Measurements from ENCODE around the gene COL16A1. TPM values are rescaled to one million over a fixed set of nuclear protein-coding genes. Genes with fewer than 3 reads are reported as not detected.

Gene COL16A1
- total and polyA plus RNA-seq, 2 of the 13 experiments (the other 11 are each of a cell fraction or from before 2014, with no cell fraction given), result 4.3 to 12.2 TPM

DNA sequence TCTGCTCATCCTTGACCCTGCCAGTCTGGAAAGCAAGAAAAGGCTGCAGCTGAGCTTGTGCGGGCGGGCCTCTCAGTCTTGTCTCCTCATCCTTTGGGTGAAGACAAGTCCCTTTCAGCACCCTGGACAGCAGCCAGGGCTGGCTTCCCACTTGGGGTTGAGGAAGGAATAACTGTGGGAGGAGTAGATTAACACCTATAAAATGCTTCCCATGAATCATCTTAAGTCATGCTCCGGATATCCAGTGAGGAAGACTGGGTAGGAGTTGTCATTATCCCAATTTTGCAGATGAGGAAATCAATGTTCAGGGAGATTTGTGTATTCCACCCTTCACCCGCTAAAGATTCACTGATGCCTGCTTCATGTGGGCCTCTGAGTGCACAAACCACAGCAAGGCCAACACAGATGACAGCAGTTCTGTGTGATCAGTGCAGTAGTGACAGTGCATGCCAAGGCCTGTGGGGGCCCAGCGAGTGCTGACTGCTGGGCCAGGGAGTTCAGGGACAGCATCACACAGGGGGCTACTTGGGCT is 20.1 kb upstream of the COL16A1 start (continued):
- TF ChIP-seq, protein P1, sequence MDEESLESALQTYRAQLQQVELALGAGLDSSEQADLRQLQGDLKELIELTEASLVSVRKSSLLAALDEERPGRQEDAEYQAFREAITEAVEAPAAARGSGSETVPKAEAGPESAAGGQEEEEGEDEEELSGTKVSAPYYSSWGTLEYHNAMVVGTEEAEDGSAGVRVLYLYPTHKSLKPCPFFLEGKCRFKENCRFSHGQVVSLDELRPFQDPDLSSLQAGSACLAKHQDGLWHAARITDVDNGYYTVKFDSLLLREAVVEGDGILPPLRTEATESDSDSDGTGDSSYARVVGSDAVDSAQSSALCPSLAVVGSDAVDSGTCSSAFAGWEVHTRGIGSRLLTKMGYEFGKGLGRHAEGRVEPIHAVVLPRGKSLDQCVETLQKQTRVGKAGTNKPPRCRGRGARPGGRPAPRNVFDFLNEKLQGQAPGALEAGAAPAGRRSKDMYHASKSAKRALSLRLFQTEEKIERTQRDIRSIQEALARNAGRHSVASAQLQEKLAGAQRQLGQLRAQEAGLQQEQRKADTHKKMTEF (CRISPR knock-in tag; IDR thresholded peaks at IDR 0.05), result no peak; the same call in 1 of the 2 replicates
- peak; percentile 98 for TF ChIP-seq EHMT2 (IDR thresholded peaks at IDR 0.05; ENCODE audit: borderline replicate concordance, low read depth, low read length)
- TF ChIP-seq, protein P2, sequence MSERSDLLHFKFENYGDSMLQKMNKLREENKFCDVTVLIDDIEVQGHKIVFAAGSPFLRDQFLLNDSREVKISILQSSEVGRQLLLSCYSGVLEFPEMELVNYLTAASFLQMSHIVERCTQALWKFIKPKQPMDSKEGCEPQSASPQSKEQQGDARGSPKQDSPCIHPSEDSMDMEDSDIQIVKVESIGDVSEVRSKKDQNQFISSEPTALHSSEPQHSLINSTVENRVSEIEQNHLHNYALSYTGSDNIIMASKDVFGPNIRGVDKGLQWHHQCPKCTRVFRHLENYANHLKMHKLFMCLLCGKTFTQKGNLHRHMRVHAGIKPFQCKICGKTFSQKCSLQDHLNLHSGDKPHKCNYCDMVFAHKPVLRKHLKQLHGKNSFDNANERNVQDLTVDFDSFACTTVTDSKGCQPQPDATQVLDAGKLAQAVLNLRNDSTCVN (CRISPR knock-in tag; IDR thresholded peaks at IDR 0.05; ENCODE audit: borderline replicate concordance), result peak; percentile 75; the same call in 1 of the 2 replicates
- TF ChIP-seq, protein P3, sequence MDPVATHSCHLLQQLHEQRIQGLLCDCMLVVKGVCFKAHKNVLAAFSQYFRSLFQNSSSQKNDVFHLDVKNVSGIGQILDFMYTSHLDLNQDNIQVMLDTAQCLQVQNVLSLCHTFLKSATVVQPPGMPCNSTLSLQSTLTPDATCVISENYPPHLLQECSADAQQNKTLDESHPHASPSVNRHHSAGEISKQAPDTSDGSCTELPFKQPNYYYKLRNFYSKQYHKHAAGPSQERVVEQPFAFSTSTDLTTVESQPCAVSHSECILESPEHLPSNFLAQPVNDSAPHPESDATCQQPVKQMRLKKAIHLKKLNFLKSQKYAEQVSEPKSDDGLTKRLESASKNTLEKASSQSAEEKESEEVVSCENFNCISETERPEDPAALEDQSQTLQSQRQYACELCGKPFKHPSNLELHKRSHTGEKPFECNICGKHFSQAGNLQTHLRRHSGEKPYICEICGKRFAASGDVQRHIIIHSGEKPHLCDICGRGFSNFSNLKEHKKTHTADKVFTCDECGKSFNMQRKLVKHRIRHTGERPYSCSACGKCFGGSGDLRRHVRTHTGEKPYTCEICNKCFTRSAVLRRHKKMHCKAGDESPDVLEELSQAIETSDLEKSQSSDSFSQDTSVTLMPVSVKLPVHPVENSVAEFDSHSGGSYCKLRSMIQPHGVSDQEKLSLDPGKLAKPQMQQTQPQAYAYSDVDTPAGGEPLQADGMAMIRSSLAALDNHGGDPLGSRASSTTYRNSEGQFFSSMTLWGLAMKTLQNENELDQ (CRISPR knock-in tag; IDR thresholded peaks at IDR 0.05; ENCODE audit: borderline replicate concordance), result peak; percentile 88; the same call in 1 of the 2 replicates
- TF ChIP-seq, protein P4, sequence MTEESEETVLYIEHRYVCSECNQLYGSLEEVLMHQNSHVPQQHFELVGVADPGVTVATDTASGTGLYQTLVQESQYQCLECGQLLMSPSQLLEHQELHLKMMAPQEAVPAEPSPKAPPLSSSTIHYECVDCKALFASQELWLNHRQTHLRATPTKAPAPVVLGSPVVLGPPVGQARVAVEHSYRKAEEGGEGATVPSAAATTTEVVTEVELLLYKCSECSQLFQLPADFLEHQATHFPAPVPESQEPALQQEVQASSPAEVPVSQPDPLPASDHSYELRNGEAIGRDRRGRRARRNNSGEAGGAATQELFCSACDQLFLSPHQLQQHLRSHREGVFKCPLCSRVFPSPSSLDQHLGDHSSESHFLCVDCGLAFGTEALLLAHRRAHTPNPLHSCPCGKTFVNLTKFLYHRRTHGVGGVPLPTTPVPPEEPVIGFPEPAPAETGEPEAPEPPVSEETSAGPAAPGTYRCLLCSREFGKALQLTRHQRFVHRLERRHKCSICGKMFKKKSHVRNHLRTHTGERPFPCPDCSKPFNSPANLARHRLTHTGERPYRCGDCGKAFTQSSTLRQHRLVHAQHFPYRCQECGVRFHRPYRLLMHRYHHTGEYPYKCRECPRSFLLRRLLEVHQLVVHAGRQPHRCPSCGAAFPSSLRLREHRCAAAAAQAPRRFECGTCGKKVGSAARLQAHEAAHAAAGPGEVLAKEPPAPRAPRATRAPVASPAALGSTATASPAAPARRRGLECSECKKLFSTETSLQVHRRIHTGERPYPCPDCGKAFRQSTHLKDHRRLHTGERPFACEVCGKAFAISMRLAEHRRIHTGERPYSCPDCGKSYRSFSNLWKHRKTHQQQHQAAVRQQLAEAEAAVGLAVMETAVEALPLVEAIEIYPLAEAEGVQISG (CRISPR knock-in tag; IDR thresholded peaks at IDR 0.05), result peak; percentile 49; the same call in 1 of the 2 replicates
- TF ChIP-seq, protein P5, sequence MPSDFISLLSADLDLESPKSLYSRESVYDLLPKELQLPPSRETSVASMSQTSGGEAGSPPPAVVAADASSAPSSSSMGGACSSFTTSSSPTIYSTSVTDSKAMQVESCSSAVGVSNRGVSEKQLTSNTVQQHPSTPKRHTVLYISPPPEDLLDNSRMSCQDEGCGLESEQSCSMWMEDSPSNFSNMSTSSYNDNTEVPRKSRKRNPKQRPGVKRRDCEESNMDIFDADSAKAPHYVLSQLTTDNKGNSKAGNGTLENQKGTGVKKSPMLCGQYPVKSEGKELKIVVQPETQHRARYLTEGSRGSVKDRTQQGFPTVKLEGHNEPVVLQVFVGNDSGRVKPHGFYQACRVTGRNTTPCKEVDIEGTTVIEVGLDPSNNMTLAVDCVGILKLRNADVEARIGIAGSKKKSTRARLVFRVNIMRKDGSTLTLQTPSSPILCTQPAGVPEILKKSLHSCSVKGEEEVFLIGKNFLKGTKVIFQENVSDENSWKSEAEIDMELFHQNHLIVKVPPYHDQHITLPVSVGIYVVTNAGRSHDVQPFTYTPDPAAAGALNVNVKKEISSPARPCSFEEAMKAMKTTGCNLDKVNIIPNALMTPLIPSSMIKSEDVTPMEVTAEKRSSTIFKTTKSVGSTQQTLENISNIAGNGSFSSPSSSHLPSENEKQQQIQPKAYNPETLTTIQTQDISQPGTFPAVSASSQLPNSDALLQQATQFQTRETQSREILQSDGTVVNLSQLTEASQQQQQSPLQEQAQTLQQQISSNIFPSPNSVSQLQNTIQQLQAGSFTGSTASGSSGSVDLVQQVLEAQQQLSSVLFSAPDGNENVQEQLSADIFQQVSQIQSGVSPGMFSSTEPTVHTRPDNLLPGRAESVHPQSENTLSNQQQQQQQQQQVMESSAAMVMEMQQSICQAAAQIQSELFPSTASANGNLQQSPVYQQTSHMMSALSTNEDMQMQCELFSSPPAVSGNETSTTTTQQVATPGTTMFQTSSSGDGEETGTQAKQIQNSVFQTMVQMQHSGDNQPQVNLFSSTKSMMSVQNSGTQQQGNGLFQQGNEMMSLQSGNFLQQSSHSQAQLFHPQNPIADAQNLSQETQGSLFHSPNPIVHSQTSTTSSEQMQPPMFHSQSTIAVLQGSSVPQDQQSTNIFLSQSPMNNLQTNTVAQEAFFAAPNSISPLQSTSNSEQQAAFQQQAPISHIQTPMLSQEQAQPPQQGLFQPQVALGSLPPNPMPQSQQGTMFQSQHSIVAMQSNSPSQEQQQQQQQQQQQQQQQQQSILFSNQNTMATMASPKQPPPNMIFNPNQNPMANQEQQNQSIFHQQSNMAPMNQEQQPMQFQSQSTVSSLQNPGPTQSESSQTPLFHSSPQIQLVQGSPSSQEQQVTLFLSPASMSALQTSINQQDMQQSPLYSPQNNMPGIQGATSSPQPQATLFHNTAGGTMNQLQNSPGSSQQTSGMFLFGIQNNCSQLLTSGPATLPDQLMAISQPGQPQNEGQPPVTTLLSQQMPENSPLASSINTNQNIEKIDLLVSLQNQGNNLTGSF (CRISPR knock-in tag; IDR thresholded peaks at IDR 0.05), result peak; percentile 91; the same call in 1 of the 2 replicates
- peak; percentile 90; the same call in 1 of the 2 replicates for TF ChIP-seq ZFP36L2 (CRISPR knock-in tag; IDR thresholded peaks at IDR 0.05)
- TF ChIP-seq KDM2A (CRISPR knock-in tag; IDR thresholded peaks at IDR 0.05; ENCODE audit: borderline replicate concordance, low read depth), result 0 out of 2 replicates have a peak, but pooled peaks have one; percentile 30
- no peak for TF ChIP-seq ZNF674 (CRISPR knock-in tag; IDR thresholded peaks at IDR 0.05; ENCODE audit: low read depth)
- TF ChIP-seq, protein P6, sequence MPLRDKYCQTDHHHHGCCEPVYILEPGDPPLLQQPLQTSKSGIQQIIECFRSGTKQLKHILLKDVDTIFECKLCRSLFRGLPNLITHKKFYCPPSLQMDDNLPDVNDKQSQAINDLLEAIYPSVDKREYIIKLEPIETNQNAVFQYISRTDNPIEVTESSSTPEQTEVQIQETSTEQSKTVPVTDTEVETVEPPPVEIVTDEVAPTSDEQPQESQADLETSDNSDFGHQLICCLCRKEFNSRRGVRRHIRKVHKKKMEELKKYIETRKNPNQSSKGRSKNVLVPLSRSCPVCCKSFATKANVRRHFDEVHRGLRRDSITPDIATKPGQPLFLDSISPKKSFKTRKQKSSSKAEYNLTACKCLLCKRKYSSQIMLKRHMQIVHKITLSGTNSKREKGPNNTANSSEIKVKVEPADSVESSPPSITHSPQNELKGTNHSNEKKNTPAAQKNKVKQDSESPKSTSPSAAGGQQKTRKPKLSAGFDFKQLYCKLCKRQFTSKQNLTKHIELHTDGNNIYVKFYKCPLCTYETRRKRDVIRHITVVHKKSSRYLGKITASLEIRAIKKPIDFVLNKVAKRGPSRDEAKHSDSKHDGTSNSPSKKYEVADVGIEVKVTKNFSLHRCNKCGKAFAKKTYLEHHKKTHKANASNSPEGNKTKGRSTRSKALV (CRISPR knock-in tag; IDR thresholded peaks at IDR 0.05), result peak; percentile 69; the same call in 1 of the 2 replicates
- peak; percentile 93 for TF ChIP-seq NKX3-1 (CRISPR knock-in tag; IDR thresholded peaks at IDR 0.05)
